Measurements from ENCODE around the gene MRPL50.

The MRPL50 gene

DNA sequence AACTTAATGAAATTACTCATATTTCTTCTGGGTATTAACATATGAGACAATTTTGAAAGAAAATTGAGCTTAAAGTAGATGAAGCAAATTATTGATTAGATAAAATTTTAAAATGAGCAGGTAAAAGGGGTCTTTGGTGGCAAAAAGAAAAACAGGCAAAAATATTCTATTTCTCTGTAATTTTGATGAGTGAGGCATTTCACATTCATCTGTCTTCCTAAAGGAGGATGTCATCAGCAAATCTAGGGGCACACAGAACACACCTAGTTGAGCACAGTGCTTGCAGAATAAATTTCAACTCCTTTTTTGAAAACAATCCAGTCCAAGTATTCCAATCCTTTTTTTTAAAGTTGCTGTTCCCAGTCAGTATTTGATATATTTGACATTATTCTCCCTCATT is 16.4 kb upstream of the MRPL50 start:
- H3K9ac ChIP-seq (ENCODE audit: low read length), result no peak overlapping the region
- no peaks in the 10 kb centered on the region for H3K9me2 ChIP-seq (replicated peaks; ENCODE audit: insufficient read depth, low read length)
- H3K9me3 ChIP-seq (ENCODE audit: insufficient read depth, low read length), result peaks cover 15% of the 10 kb centered on the region; the same call in 1 of the 2 replicates
- no peaks in the 10 kb centered on the region for H4K20me1 ChIP-seq (ENCODE audit: low read depth, low read length)
- no peak overlapping the region for H3K27ac ChIP-seq (ENCODE audit: low read depth, low read length)
- H3K4me2 ChIP-seq (ENCODE audit: low read depth, low read length, poor library complexity, severe bottlenecking), result no peak overlapping the region
- TF ChIP-seq, protein P1, sequence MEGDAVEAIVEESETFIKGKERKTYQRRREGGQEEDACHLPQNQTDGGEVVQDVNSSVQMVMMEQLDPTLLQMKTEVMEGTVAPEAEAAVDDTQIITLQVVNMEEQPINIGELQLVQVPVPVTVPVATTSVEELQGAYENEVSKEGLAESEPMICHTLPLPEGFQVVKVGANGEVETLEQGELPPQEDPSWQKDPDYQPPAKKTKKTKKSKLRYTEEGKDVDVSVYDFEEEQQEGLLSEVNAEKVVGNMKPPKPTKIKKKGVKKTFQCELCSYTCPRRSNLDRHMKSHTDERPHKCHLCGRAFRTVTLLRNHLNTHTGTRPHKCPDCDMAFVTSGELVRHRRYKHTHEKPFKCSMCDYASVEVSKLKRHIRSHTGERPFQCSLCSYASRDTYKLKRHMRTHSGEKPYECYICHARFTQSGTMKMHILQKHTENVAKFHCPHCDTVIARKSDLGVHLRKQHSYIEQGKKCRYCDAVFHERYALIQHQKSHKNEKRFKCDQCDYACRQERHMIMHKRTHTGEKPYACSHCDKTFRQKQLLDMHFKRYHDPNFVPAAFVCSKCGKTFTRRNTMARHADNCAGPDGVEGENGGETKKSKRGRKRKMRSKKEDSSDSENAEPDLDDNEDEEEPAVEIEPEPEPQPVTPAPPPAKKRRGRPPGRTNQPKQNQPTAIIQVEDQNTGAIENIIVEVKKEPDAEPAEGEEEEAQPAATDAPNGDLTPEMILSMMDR (IDR thresholded peaks at IDR 0.05; ENCODE audit: insufficient read depth, low read length, poor library complexity, severe bottlenecking), result no peak
- TF ChIP-seq EZH2phosphoT487 (conservative IDR thresholded peaks at IDR 0.05; ENCODE audit: low read length), result no peak
- no peak overlapping the region for H2AFZ ChIP-seq (ENCODE audit: low read depth, low read length, severe bottlenecking)
- peaks cover 4% of the 10 kb centered on the region; the same call in 1 of the 2 replicates for H3F3A ChIP-seq (ENCODE audit: insufficient read depth)
- H3K79me2 ChIP-seq (ENCODE audit: insufficient read depth, low read length), result no peaks in the 10 kb centered on the region
- H3K27me3 ChIP-seq (ENCODE audit: low read length), result no peaks in the 10 kb centered on the region
- H3K36me3 ChIP-seq (ENCODE audit: low read length), result 0 out of 2 replicates have a peak, but pooled peaks cover 3% of the 10 kb centered on the region
- H3K4me3 ChIP-seq (ENCODE audit: insufficient read depth, low read length, poor library complexity, severe bottlenecking), result no peak overlapping the region

DNA sequence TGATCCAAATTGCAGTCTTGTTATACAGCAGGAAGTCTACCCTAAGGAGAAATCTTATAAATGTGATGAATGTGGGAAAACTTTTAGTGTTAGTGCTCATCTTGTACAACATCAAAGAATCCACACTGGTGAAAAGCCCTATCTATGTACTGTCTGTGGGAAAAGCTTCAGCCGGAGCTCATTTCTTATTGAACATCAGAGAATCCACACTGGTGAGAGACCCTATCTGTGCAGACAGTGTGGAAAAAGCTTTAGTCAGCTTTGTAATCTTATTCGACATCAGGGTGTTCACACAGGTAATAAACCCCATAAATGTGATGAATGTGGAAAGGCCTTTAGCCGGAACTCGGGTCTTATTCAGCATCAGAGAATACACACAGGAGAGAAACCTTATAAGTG is 10.7 kb upstream of the MRPL50 start:
- H3K9me3 ChIP-seq (ENCODE audit: insufficient read depth, low read length), result peaks cover 51% of the 10 kb centered on the region; the same call in 1 of the 2 replicates

DNA sequence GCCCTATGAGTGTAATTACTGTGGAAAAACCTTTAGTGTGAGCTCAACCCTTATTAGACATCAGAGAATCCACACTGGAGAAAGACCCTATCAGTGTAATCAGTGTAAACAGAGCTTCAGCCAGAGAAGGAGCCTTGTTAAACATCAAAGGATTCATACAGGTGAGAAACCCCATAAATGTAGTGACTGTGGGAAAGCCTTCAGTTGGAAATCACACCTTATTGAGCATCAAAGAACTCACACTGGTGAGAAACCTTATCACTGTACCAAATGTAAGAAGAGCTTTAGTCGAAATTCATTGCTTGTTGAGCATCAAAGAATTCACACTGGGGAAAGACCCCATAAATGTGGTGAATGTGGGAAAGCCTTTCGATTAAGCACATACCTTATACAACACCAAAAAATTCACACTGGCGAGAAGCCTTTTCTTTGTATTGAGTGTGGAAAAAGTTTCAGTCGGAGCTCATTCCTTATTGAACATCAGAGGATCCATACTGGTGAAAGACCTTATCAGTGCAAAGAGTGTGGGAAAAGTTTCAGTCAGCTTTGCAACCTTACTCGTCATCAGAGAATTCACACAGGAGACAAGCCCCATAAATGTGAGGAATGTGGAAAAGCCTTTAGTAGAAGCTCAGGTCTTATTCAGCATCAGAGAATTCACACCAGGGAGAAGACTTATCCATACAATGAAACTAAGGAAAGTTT is 10.1 kb upstream of the MRPL50 start:
- Histone ChIP-seq H3K4me2 (ENCODE audit: low read depth, low read length, poor library complexity, severe bottlenecking) (no peak overlapping the region), H3K9ac (ENCODE audit: low read length) (no peak overlapping the region), H2AFZ (ENCODE audit: low read depth, low read length, severe bottlenecking) (no peak overlapping the region), H3K79me2 (ENCODE audit: insufficient read depth, low read length) (0 out of 2 replicates have a peak, but pooled peaks cover 4% of the 10 kb centered on the region), H3F3A (ENCODE audit: insufficient read depth) (no peaks in the 10 kb centered on the region; the same call in 1 of the 2 replicates), H3K9me3 (ENCODE audit: insufficient read depth, low read length) (peaks cover 51% of the 10 kb centered on the region; the same call in 1 of the 2 replicates), H3K4me3 (ENCODE audit: insufficient read depth, low read length, poor library complexity, severe bottlenecking) (no peak overlapping the region), H4K20me1 (ENCODE audit: low read depth, low read length) (no peaks in the 10 kb centered on the region), H3K36me3 (ENCODE audit: low read length) (peaks cover 64% of the 10 kb centered on the region), H3K9me2 (replicated peaks; ENCODE audit: insufficient read depth, low read length) (no peaks in the 10 kb centered on the region), H3K27ac (ENCODE audit: low read depth, low read length) (no peak overlapping the region), H3K27me3 (ENCODE audit: low read length) (no peaks in the 10 kb centered on the region)
- no peak for TF ChIP-seq EZH2phosphoT487 (conservative IDR thresholded peaks at IDR 0.05; ENCODE audit: low read length)
- TF ChIP-seq, protein P1 (IDR thresholded peaks at IDR 0.05; ENCODE audit: insufficient read depth, low read length, poor library complexity, severe bottlenecking), result no peak

More for the DNA sequence above, 10.7 kb upstream of the MRPL50 start:
- no peak overlapping the region for H3K4me3 ChIP-seq (ENCODE audit: insufficient read depth, low read length, poor library complexity, severe bottlenecking)
- no peaks in the 10 kb centered on the region for H3K9me2 ChIP-seq (replicated peaks; ENCODE audit: insufficient read depth, low read length)
- H3K79me2 ChIP-seq (ENCODE audit: insufficient read depth, low read length), result no peaks in the 10 kb centered on the region
- H3K27ac ChIP-seq (ENCODE audit: low read depth, low read length), result no peak overlapping the region
- H3K27me3 ChIP-seq (ENCODE audit: low read length), result no peaks in the 10 kb centered on the region
- H3F3A ChIP-seq (ENCODE audit: insufficient read depth), result no peaks in the 10 kb centered on the region; the same call in 1 of the 2 replicates
- H2AFZ ChIP-seq (ENCODE audit: low read depth, low read length, severe bottlenecking), result no peak overlapping the region
- no peak for TF ChIP-seq EZH2phosphoT487 (conservative IDR thresholded peaks at IDR 0.05; ENCODE audit: low read length)
- TF ChIP-seq, protein P1 (IDR thresholded peaks at IDR 0.05; ENCODE audit: insufficient read depth, low read length, poor library complexity, severe bottlenecking), result no peak
- peaks cover 59% of the 10 kb centered on the region for H3K36me3 ChIP-seq (ENCODE audit: low read length)
- H3K4me2 ChIP-seq (ENCODE audit: low read depth, low read length, poor library complexity, severe bottlenecking), result no peak overlapping the region
- no peaks in the 10 kb centered on the region for H4K20me1 ChIP-seq (ENCODE audit: low read depth, low read length)
- H3K9ac ChIP-seq (ENCODE audit: low read length), result no peak overlapping the region

Measured in SU-DHL-6 (cell line).